HG03108 (cell line): ENCODE measurements around the gene LRRFIP1.
"Not testable (repeated sequence)": the region's sequence is repeated elsewhere in the genome, so short reads cannot be mapped to it uniquely, and the experiment has no call there.

Source experiments
- ATAC-seq: cut with Tn5 transposase; IDR thresholded peaks from one replicate; pipeline ENCODE4 v1.9.1; 2021; ENCODE audit warnings: moderate library complexity; ENCODE audit not compliant: unreplicated experiment

The LRRFIP1 gene, protein sequence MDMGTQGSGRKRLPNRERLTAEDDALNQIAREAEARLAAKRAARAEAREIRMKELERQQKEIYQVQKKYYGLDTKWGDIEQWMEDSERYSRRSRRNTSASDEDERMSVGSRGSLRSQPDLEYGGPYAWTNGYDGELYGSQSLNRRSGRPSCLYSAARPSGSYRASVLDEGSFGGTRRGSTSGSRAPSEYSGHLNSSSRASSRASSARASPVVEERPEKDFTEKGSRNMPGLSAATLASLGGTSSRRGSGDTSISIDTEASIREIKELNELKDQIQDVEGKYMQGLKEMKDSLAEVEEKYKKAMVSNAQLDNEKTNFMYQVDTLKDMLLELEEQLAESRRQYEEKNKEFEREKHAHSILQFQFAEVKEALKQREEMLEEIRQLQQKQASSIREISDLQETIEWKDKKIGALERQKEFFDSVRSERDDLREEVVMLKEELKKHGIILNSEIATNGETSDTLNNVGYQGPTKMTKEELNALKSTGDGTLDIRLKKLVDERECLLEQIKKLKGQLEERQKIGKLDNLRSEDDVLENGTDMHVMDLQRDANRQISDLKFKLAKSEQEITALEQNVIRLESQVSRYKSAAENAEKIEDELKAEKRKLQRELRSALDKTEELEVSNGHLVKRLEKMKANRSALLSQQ

DNA sequence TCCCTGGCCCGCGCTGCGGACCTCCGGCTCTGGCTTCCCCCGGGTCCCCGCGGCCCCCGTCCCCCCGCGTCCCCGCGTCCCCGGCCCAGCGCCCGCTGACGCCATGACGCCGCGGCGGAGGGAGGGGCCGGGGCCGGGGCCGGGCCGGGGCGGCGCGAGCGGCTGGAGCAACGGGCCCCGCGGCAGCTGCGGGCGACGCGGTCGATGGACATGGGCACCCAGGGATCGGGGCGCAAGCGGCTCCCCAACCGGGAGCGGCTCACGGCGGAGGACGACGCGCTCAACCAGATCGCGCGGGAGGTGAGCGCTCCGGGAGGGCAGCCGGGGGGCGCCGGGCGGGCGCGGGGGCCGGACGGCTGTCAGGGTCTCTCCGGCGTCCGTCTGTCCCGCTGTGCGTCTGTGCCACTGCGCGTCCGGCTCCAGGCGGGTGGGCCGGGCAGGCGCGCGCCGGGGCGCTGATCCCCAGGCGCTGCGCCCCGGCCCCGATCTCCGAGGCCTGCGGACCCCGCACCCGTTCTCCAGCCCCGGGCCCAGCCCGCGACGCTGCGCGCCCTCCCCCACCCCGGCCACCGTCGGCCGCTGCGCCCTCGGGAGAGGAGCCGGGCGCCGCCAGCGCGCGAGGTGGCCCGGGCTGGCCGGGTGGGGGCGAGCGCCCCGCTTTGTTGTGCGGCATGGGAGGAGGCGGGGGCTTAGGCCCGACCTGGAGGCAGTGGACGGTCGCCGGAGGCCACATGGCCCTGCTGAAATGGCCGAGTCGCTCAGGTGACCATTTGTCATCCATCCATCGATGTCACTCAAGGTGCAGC lies at the start of gene LRRFIP1:
Gene LRRFIP1 (plus strand): TSS at position 147 of the 806 bp plus-strand sequence. CDS start 58 bp downstream, at position 205.
- ATAC-seq: no peak

- no peak for ATAC-seq
These were observed 49.2 kb upstream of the LRRFIP1 start for GRCh38 chr2:237577956-237578870.

DNA sequence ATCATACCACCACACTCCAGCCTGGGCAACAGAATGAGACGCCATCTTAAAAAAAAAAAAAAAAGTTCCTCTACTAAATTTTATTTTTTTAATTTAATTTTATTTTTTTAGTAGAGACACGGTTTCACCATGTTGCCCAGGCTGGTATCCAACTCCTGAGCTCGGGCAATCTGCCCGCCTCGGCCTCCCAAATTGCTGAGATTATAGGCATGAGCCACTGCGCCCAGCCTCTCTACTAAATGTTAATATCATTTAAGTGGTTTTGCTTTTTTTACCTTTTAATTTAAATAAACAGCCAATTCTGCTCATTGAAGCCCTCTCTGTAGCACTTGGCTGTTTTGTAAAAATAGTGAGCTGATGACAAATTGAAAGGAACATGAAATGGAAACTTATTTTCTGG lies 46.1 kb upstream of the LRRFIP1 start:
- no peak for ATAC-seq

DNA sequence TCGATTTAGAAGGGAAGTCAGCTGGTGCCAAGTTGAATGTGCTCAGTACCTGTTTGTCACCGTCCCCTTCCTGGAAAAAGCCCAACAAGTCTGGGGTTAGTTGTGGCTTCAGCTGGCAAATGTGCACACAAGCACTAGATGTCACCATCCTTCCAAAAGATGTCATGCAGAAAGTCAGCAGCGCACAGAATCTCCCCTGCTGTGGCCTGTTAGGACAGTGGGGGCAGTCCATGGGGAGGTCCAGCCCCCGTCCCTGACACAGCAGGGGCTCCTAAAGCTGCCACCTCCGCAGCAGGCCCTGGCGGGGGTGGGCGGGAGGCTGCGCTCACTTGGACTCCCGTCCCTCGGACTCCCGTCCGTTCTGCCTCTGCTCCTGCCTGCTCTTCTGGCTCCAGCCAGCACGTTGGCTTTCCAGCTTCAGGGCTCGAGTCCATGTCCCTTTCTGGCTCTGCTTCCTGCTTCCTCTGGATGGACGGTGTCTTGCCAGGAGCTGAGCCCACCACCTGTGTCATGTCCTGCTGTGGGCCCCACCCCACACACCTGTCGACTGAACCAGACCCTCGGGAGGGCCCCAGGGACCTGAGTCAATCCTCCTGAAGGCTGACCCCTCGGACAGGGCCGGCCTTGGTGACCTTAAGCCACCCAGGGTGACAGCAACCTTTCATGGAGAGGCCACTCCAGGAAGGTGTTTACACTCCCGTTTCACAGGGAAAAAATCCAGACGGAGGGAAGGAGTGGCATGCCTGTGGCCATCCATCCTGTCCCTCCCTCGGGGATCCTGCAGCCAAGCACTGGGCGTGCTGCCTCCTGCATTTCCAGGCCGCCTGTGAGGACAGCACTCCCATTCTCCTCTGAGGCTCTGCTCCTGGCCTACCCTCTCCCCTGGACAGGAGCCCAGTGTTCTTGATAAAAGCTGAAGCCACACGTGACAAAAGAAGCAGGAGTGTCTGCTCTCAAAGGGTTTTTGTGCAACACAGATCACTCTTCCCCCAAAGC lies 45.3 kb upstream of the LRRFIP1 start:
- no peak for ATAC-seq

- no peak for ATAC-seq
These were observed 43.7 kb upstream of the LRRFIP1 start for GRCh38 chr2:237583385-237584295.

GRCh38 chr2:237585590-237586221 lies 41.7 kb upstream of the LRRFIP1 start:
- no peak for ATAC-seq

GRCh38 chr2:237588044-237588696 lies 39.2 kb upstream of the LRRFIP1 start:
- ATAC-seq: no peak

GRCh38 chr2:237590272-237591140 lies 36.9 kb upstream of the LRRFIP1 start, which contains the start of gene RAB17:
RAB17 (minus strand) TSS chr2:237590734; CDS start chr2:237586154, 4,580 bp downstream.
- ATAC-seq: no peak

DNA sequence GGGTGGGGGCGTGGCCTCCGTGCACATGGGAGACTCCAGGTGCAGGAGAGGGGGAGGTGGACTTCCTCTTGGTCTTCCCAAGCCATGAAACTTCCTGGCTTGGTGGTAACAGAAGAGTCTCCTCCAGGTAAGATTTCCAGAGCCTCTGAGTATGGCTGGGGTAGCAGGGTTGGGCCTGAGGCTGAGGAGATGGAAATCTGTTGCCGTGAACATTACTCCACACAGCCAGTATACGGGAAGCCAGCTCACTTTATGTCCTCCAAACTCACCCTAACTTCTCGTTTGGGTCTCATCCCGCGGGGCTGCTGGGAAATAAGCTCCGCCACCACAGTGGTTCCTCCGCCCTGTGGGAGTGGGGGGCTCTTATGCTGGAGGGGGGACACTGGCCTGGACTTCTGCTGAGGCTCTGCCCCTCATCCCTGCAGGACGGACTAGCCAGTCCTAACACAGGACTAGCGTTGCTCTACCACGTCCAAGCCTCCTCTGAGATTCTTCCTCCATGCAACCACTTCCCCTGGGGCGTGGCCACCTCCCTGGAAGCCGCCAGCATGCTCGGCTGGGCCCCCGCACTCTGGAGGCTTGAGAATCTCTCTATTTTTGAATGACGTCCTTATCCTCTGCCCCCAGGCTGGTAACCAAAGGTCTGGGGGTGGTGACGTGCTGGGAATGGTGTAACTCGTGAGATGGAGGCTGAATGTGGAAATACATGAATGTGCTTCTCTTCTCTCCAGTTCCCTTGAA lies 36.1 kb upstream of the LRRFIP1 start:
- ATAC-seq: no peak

- ATAC-seq: no peak
These were observed 34.9 kb upstream of the LRRFIP1 start for GRCh38 chr2:237592425-237592980.

GRCh38 chr2:237593036-237593435 lies 34.4 kb upstream of the LRRFIP1 start:
- ATAC-seq: no peak

- no peak for ATAC-seq
These were observed 33.6 kb upstream of the LRRFIP1 start for GRCh38 chr2:237593596-237594320.

- no peak for ATAC-seq
These were observed 32.9 kb upstream of the LRRFIP1 start for GRCh38 chr2:237594514-237594871.

GRCh38 chr2:237595829-237596519 lies 31.4 kb upstream of the LRRFIP1 start:
- ATAC-seq: not testable (repeated sequence)
